GM15510 (cell line): ENCODE results near the gene LRRC26.
A peak's percentile ranks its signal among the peaks of the same experiment; 100 is the strongest.

ENCODE experiments used
- POLR2A ChIP-seq: IDR thresholded peaks from 3 replicates; pipeline ENCODE4 v1.6.1; 2011; ENCODE audit warnings: borderline replicate concordance; ENCODE audit not compliant: insufficient read length; ENCODE audit errors: extremely low read depth

The LRRC26 gene

GRCh38 chr9:137191691-137192447 lies 22.0 kb upstream of the LRRC26 start:
- no peak for TF ChIP-seq POLR2A

DNA sequence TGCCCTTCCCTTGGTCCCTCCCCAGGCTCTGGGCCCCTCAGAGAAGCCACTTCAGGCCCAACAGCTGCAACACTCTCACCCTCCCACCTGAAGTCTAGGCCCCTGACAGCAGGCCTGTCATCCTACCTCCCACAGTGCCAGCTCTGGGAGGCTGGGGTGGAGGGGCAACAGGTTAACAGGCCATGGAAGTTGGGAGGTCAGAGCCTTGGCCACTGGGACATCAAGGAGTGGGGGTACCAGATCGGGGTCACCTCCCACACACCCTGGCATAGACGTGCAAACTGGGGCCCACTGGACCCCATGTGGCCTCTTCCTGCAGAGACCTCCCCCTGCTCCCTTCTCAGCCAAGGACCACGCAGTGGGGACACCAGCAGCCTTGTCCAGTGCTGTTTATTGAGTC lies 21.4 kb upstream of the LRRC26 start:
- no peak for TF ChIP-seq POLR2A

DNA sequence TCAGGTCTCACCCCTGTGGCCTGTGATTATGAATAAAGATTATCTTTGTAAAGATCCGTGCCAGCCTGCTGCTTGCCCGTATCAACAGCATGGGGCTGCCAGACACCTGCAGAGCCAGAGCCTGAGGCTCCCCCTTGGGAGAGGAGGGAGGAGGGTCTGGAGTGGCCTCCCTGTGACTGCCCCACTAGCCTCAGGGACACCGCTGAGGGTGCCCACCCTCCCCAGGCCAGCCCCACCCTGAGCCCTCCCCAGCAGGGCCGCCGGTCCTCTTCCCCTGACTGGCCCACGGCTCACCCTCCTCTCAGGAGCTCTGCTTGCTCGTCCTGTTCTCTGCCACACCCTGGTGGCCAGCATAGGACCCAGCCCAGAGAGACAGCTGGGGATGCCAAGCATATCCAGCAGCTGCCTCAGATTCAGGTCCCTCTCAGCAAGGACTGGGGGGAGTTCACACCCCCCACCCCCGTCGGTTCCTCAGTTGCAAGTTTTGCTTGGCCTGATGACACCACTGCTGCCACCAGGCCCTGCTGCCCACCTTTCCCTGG lies 20.5 kb upstream of the LRRC26 start:
- TF ChIP-seq POLR2A, result no peak

GRCh38 chr9:137189297-137190295 lies 19.7 kb upstream of the LRRC26 start:
- TF ChIP-seq POLR2A, result no peak

GRCh38 chr9:137188490-137189296 lies 18.8 kb upstream of the LRRC26 start, which contains the start of the genes ANAPC2 and SSNA1:
ANAPC2 (minus strand) TSS chr9:137188560; CDS start chr9:137188532, 28 bp downstream.
SSNA1 (plus strand) TSS chr9:137188676; CDS start chr9:137188727, 51 bp downstream.
- TF ChIP-seq POLR2A, result peak; percentile 96

GRCh38 chr9:137188086-137188489 lies 18.2 kb upstream of the LRRC26 start:
- no peak for TF ChIP-seq POLR2A

- no peak for TF ChIP-seq POLR2A
Observed at GRCh38 chr9:137187386-137187785, 17.5 kb upstream of the LRRC26 start.

- TF ChIP-seq POLR2A, result no peak
Observed at GRCh38 chr9:137186385-137186784, 16.5 kb upstream of the LRRC26 start.

DNA sequence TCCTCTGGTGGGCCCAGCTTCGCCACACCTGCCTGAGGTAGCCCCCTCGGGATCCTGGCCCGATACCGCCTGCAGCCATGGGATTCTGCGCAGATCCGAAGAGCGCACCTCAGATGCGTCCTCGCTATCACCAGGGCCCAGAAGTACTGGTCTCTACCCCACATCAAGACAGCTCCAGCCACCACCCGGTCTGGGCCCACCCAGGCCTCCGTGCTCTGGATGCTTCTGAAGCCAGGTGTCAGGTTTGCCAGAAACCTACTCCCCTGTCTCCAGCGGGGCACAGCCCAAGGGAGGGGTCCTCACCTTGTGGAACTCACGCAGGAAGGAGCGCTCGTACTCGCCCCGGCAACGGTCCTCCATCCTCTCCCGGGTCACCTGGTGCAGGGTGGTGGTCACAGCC lies 16.1 kb upstream of the LRRC26 start:
- TF ChIP-seq POLR2A, result no peak

- no peak for TF ChIP-seq POLR2A
Observed at GRCh38 chr9:137184881-137185660, 15.2 kb upstream of the LRRC26 start.

GRCh38 chr9:137183980-137184595 lies 14.2 kb upstream of the LRRC26 start:
- no peak for TF ChIP-seq POLR2A

DNA sequence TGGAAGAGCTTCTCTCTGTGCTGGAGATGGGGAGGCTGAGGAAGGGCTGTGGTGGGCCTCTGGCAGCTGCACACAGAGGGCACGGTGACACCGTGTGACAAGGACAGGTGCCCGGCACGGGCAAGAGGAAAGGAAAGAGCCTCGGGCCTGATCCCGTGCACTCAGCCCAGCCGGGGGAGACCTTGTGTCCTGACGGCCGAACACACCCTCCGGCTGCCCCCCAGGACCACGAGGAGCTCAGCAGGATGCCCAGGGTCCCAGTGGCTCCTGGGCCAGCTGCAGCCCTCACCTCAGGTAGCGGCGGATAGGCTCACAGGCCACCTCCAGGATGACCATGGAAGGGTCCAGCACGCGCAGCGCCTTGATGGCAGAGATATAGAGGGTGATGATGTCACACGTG lies 13.0 kb upstream of the LRRC26 start:
- TF ChIP-seq POLR2A, result no peak

DNA sequence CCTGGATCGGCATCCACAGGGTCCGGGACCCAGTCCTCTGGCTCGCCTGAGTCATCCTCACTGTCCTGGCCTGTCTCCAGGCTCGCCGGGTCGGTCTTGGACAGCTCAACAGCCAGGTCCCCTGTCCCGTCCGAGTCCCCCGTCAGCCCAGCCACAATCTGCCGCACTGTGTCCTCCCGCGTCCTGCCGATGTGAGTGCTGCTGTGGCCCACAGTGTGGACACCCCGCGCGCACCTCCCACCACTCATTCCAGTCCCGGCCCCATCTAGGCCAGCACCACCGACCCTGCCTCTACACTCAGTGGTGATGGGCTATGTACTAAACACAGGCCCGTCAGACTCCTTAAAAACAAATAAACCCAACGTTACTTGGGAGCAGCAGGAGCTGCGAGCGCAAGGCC lies 11.8 kb upstream of the LRRC26 start:
- no peak for TF ChIP-seq POLR2A

- no peak for TF ChIP-seq POLR2A
Observed at GRCh38 chr9:137180491-137180890, 10.6 kb upstream of the LRRC26 start.

DNA sequence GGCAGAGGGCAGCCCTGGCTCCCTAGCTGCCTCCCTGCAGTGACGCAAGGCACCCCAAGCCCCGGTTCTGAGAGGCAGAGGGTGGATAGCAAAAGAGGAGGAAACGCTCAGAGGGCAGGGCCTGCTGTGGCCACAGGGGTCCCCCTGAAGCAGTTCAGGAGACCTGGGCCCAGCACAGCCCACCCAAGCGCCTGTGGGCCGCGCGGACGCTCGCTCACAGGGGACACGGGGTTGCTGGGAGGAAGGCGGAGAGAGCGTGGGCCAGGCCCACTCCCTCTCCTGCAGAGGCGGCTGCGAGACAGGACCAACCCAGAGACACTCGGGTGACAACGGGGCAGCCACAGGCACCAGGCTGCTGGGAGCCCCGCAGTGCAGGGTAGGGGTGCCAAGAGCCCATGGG lies 9.9 kb upstream of the LRRC26 start:
- TF ChIP-seq POLR2A, result no peak
